D341Med (cell line): ENCODE data around the gene AMPH.
"Not testable (repeated sequence)": the region's sequence is repeated elsewhere in the genome, so short reads cannot be mapped to it uniquely, and the experiment has no call there.

Experiments
- DNase-seq: peaks from one replicate; pipeline ENCODE4 v3.0.0; 2012; ENCODE audit warnings: low spot score

The AMPH gene

DNA sequence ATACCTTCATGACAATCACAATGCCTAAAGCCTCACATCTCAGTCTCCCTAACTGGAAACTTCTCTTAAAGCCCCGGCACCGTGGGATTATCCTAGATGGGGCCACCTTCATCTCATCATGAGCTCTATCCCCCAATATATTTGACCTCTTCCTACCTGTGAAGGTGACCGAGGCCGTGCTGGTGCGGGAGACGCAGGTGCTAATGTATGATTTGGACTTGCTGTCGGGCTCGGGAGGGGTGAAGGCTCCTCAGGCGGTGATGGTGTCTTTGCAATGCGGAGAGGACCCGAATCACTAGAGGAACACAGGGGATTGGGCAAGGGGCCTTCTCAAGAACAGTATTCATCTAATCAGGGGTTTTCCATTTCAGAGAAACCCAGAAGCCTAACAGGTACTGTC lies 168.4 kb downstream of the AMPH start:
- no peak for DNase-seq

- DNase-seq = no peak
Observed at GRCh38 chr7:38461887-38462286, 169.3 kb downstream of the AMPH start.

DNA sequence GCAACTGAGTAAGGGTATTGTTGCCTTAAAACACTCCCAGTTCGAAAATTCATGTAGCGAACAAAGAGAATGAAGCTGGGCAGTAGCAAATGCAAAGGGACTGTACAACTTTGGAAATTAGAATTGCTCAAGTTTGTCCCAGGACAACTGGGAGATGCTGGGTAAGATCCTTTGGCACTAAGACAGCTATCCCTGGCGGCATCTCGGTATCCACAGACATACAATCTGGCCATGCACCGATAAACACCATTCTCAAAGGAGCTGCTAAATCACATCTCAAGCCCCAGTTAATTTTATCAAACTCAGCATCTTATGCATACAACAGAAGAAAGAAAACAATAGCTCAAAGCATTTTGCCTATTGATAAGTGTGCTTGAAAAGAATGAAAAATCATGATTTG lies 177.3 kb downstream of the AMPH start:
- no peak for DNase-seq

DNA sequence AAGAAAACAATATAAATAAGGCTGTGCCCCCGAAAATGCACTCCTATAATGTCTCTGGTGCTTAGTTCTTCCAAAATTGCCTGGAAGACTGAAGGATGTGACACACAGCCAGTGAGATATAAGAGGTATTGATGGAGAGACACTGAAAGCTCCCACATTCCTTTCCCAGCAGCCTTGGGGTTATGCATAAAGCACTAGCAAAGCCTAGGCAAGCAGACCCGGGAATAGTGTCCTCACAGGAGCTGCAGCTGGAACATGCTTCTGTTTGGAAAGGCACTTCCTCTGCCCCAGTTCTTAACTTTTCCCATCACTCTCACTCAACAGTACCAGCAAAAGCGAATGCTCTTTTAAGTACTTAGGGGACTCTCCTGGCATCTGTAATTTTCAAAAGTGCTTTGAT lies 178.0 kb downstream of the AMPH start:
- no peak for DNase-seq

GRCh38 chr7:38452681-38453108 lies 178.5 kb downstream of the AMPH start:
- DNase-seq = no peak

DNA sequence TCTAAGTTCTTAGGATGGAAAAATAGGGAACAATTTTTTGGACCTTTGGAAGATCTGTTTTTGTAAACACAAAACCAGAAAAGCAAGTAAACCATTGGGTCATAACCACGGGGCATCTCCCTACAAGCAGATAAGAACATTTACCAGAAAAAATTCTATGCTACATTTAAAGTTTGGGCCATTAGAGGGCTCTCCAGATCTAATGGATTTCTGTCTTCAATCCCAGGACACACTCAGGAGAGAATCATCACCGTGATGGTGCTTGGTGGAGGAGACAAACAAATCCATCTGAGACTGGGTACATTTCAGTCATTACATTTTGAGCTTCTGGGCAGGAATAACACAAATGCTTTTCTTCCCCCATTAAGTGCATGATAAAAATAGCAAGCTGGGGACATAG lies 179.3 kb downstream of the AMPH start:
- DNase-seq = peak; percentile 50

- DNase-seq = no peak
Observed at GRCh38 chr7:38448584-38449234, 182.5 kb downstream of the AMPH start.

DNA sequence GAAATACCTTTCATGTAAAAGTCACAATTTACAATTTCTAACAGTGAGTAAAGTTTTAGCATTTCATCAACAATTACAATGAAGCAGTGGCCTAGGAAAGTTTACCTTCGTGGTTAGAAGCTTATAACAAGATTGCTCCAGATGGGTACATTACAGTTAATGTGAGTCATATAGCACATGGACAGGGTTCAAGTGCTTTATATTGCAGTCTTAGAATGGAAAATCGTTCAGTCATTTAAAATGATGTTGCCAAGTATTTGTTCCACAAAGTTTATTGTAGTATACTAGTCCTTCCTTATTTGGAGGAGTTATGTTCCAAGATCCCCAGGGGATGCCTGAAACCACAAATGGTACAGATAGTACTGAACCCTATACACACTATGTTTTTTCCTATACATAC lies 183.1 kb downstream of the AMPH start:
- no peak for DNase-seq

GRCh38 chr7:38438970-38439369 lies 192.2 kb downstream of the AMPH start:
- DNase-seq = no peak

DNA sequence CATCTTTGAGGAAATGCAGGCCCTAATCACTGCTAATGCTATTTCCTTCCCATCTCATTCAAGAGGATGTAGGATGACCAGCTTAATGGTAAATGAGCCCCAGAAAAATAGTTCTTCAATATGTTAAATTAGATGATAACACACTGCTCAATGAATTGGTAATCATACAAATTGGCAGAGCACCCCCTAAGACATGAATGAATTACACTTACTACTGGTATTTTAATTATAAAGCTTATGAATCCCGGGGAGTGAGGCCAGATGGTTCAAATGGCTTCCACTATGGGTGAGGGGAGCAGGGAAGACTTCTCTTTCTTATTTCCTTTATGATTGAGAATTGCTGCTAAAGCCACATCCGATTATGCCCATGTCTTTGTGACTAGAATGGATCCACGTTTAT lies 198.5 kb downstream of the AMPH start:
- no peak for DNase-seq

DNA sequence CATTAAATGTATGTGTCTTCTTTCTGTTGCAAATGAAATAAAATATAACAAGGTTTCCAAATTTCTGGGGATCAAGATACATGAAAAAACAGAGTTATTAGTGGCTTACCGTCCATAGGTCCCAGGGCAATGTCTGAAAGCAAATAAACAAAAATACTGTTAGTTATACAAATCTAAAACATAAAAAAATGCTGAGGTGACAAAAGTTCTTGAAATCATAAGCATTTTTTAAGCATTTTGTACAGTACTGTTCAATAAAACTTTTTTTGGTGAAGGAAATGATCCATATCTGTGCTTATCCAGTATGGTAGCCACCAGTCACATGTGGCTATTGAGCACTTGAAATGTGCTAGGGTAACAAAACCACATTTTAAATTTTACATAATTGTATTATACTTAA lies 199.1 kb downstream of the AMPH start:
- no peak for DNase-seq

GRCh38 chr7:38429057-38429456 lies 202.1 kb downstream of the AMPH start:
- DNase-seq = no peak

- DNase-seq = no peak
Observed at GRCh38 chr7:38428041-38428440, 203.1 kb downstream of the AMPH start.

- no peak for DNase-seq
Observed at GRCh38 chr7:38427279-38427955, 203.8 kb downstream of the AMPH start.

DNA sequence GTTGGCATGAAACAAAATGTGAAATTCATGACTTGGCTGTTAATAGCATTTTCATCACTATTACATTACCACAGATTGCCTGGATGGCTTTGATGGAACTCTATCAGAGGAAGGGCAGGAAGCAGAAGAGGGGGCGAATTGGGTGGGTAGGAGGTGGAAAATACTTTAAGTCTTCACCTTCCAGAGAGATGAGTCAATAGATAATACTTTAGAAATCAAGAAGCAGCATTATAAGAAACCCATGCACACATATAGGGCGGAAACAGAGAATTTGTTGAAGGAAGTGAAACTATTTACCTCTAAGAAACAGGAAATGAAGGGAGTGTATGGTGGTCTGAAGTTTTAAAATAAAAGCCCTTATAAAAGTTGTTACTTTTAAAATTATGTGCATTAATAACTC lies 205.7 kb downstream of the AMPH start:
- DNase-seq = no peak

DNA sequence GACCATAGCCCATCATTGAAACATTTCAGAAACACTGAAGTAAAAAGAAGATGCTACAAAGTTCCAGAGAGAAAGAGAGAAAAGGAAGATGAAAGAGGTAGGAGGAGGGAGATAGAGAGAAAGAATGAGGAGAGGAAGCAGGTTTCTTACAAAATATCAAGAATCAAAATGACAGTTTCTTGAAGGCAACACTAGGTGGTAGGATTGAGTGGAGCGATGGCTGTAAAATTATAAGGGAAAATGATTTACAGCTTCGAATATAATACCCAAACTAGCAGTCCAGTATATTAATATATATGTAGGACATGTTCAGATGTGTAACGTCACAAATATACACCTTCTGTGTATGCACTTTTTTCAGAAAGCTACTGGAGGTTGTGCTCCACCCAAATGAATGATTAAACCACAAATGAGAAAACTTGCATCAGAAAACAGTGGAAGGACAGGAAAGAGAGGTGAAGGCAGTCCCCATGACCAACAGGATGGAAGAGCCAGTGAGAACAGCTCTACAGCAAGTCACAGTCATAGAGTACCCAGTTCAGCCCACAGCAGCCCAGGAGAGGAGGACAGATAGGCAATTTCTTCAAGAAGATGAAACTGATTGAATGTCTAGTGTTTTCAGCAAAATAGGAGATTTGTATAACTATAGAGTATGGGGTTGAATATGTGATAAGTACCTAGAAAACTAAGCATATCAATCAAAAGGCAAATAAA lies 206.3 kb downstream of the AMPH start:
- no peak for DNase-seq

DNA sequence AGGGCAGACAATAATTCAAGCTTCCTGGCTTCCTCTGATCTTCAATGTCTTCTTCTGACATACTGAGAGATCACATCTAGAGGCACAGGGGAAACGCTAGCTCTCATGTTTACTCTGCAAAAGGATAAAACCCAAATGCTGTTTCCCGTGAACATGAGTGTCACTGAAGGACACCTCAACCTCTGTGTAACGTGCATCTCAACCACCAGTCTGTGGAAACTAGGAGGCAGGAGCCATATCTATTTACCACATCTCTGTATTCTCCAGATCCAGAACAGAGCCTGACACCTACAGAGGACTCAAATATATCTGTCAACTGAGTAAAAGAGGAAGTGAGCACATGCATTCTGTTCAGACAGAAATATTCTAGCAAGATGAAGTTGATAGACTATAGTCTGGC lies 217.4 kb downstream of the AMPH start:
- DNase-seq = no peak

DNA sequence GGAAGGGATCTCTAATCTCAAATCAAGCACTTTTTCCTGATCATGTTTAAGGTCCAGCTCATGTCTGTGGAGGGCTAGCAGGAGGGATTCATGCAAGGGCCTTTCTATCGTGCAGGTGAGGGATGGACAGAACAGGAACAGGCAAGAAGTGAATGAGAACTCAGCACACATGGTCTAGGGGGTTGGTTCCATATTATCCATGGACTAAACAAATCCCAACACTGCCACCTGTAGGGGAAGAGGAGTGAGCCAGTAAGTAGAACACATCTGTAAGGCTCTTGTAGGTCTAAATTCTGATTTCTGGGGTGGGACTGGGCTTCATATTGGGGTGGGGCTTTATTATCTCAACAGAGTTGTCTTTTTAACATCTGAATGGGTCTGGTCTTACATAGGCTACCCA lies 219.8 kb downstream of the AMPH start:
- DNase-seq = no peak

GRCh38 chr7:38410056-38410455 lies 221.1 kb downstream of the AMPH start:
- DNase-seq = no peak

- DNase-seq = no peak
Observed at GRCh38 chr7:38409531-38409930, 221.6 kb downstream of the AMPH start.

DNA sequence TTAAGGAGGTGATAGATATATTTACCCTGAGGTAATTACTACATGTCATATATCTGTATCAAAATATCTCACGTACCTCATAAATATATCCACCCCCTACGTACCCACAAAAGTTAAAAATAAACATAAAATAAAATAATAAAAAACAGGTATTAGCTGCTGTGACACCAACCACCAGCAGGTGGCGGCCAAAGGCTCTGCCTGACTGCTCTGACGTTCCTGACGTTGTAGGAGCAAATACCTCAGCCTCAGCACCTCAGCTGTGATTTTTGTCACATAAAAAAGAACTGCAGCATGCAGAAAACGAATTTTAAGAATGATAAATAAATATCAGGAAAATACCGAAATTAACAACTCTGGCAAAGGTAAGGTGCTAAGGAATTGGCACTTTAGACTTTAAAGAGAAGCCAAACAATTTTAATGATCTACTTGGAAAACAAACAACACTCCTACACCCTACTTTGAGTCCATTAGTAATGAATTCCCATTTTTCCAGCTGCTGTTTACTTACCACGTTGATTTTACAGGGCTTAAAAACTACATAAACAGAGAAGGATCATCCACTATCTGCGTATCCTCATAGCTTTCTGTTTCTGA lies 232.3 kb downstream of the AMPH start:
- DNase-seq = peak; percentile 75

DNA sequence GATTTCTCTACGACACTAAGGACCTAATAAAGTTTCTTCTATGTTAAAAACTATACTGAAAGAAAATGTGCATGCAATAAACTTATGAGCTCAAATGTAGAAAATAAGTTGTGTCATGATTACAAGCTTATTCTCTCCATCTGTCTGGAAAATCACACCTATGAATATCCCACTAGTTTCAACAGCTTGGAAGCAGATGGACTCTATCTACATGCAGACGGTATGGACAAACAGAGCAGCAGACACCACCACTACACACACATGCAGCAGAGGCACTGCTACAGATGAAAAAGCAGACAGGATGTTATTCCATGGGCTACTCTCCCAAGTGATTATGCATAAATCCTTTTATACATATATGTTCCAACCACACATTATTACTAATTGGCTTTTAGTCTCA lies 234.3 kb downstream of the AMPH start:
- DNase-seq = no peak

DNA sequence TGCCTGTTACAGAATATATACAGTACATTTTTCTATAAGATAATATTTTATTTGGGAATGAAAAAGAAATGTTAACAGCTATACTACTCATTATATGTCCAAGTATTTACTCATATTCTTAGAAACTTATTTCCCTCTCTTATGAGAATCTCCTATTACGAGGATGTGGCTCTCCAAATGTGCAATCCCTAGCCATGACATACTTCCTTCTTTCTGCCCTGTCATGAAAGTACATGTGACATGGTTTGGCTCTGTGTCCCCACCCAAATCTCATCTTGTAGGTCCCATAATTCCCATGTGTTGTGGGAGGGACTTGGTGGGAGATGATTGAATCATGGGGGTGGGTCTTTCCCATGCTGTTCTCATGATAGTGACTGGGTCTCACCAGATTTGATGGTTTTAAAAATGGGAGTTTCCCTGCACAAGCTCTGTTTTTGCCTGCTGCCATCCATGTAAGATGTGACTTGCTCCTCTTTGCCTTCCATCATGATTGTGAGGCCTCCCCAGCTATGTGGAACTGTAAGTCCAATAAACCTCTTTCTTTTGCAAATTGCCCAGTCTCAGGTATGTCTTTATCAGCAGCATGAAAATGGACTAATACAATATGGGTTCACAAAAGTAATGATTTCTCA lies 235.1 kb downstream of the AMPH start:
- not testable (repeated sequence) for DNase-seq
